GM19395 (cell line): ENCODE results near the gene BCORL1.

ENCODE experiments used
- ATAC-seq: cut with Tn5 transposase; IDR thresholded peaks from one replicate; pipeline ENCODE4 v1.9.1; 2021; ENCODE audit warnings: mild to moderate bottlenecking, moderate library complexity; ENCODE audit not compliant: unreplicated experiment

The BCORL1 gene

GRCh38 chrX:130057209-130057608, 74.8 kb downstream of the BCORL1 start:
- no peak for ATAC-seq

DNA sequence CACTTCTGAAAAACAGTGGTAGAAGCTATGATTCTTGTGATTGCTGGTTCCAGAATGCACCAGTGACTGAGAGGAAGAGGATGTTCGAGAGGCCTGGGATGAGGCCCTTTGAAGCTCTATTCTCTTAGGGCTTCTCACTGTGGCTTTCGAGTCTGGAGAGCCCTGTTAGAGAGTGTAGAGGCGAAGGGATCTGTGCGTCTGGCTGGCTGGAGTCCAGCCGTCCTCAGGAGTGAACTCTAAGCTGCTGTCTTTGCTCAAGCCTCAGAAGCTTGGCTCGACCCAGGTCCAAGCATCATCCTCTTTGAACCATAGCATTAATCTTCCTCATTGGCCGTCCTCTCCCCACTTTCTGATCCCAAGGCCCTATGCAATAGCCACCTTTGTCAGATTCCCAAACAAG, 76.2 kb downstream of the BCORL1 start:
- no peak for ATAC-seq

GRCh38 chrX:130060122-130061069, 78.0 kb downstream of the BCORL1 start:
- ATAC-seq = peak; percentile 89

GRCh38 chrX:130066975-130067615, 84.7 kb downstream of the BCORL1 start:
- no peak for ATAC-seq

DNA sequence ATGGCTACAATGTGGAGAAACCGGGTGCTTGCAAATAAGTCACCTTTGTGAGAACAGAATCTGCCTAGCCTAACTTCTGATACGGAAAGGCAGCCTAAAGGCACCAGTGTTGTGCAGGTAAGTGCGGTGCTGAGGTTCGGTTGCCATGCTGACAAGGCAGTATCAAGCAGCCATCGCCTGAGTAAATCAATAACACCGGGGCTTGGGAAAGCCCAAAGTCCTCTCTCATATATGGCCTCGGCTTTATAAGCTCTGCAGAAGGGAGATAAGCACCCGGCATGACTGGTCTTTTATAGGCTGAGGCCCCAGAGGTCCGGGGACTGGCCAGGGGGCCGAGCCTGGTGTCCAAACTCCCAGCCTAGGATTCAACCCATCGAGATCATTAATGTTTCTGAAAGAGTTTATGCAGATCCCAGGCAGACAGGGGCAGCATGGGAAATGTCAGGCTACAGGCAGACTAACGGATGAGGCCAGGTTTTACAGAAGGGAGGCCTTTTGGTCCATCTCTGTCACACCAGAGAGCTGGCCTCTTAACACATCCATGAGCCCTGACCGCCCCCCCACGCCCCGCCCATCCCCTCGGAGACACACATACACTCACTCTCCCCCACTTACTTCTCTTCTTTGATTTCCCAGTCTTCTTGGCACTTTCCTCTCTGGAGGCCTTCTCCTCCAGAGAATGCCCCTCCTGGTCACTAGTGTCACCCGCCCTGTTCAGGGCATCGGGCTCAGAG, 89.3 kb downstream of the BCORL1 start:
- ATAC-seq = no peak

- ATAC-seq = no peak
These were observed 89.9 kb downstream of the BCORL1 start for GRCh38 chrX:130072345-130072740.

- ATAC-seq = no peak
These were observed 93.3 kb downstream of the BCORL1 start for GRCh38 chrX:130075777-130076176.

- no peak for ATAC-seq
These were observed 97.5 kb downstream of the BCORL1 start for GRCh38 chrX:130079824-130080406.

DNA sequence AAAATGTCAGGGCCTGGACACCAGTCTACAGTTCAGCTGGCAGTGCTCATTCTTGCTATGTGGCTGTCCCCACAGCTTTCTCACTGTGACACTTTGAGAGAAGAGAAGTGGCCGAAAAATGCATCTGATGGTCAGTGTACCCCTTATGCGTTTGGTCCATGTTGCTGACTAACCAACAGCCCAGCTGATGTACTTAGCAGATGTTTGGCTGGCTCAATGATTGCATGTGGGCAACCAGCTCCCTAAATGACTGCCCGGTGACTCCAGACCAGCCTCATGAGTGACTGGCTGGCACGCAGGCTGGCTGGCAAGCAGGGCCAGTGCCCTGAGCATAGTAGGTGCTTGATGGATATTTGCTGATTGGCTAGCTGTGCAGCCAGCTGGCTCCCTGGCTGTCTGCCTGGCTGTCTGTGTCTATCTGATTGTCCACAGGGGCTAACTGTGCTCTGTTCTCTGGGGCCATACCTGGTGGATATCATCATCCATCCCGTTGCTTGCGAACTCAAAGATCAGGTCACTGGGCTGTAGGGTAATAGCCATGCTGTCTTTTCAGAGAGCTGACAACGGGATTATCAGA, 98.4 kb downstream of the BCORL1 start:
- no peak for ATAC-seq

GRCh38 chrX:130081421-130082045, 99.1 kb downstream of the BCORL1 start:
- ATAC-seq = no peak

DNA sequence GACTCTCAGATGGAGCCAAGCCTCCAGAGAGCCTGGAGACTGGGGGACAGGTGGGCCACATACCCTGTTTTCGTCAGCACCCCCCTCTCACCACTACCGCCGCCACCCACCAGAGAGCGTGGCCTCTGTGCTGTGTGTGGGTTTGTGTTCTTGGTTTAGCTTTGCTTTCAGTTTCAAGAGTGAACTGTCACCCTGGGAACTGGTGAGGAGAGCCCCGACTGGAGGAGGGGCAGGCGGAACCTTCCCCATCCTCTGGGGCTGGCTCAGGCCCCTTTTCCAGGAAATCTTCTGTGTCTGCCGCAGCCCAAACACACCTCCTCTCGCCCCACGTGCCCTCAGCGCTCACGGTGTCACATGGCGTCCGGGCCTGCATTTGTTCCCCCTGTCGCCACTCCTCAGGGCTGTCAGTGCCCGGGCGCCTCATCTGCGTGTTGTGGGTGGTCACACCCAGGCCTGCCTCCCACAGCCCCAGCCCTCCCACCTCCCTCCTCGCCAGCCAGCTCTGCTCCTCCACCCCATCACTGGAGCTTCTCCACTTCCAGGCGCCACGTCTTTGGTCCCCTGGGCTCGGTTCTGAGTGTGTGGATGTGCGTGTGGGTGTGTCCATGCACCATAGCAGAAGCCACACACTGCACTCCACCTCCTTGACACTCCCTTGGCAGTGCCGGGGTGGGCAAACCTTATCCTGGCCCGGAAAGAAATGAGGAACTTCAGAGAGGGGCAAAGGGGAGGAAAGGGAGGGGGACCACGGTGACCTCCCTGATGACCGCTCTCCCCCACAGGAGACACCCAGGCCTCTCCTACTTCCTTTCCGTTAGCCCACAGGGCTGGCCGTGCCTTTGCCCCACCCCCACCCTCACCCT, 100.0 kb downstream of the BCORL1 start:
- peak; percentile 60 for ATAC-seq

GRCh38 chrX:130083107-130083490, 100.7 kb downstream of the BCORL1 start:
- ATAC-seq = no peak

DNA sequence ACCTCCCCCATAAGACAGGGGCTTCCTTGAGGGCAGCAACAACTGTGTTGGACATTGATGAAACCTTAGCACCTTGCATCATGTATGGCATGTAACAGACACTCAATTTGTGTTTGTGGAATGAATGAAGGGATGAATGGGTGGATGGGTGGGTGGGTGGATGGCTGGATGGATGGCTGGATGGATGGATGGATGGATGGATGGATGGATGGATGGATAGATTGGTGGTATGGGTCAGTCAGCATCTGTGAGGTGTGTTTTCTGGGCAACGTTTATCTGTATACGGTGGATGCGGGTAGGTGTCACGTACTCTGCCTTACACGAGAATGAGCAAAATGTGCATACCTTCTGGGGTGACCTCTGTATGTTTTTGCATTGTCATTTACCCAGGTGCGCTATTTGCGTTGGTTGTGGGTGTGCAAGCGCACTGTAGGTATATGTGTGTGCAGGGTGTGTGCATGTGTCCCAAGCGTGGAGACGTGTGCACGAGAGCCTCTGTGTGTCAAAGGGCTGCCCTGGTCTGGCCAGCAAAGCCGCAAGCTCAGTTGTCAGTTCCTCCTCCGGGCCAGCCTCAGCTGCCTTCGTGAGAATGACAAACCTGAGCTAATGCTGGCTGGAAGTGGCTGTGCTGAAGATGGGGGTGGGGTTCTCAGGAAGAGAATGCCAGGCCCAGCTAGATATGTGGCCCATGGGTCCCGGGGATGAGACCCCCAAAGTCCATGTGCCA, 101.4 kb downstream of the BCORL1 start:
- peak; percentile 29 for ATAC-seq

- peak; percentile 50 for ATAC-seq
These were observed 102.3 kb downstream of the BCORL1 start for GRCh38 chrX:130084631-130085237.

DNA sequence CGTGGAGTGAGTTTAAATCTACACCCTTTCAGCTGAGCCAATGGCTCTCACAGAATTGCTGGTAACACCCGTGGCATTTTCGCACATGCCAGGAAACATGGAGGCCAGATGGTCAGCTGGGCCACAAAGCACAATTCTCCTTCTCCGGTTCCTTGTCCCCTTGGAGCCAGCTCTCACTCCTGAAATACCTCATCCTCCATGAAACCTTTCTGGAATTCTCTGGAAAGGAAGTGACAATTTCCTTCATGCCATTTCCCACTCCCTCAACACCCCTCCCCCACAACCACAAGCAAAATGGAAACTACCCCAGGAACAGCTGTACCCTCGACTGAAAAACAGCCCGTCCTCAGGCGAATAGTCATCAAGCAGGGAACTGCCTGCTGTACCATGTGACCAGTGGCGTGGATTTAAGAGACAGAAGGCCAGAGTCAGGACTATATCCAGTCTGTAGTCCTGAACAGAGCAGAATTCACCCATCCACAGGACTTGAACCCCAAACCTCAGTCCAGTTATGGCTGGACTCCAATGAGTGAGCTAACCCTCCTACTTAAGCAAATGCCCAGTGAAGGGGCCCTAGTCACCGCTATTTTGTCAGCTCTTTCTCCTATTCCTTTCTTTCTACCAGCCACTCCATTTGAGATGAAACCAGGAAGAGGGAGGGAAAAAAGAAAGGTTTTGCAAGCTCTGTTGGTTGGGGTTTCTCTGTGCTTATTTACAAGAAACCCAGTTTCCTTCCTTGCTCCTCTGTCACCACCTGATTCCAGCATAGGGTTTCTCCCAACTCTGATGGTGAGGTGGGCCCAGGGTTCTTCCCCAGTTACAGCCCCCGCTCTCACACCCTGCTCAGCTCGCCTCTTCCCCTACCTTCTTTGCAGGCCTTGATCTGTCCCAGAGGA, 103.4 kb downstream of the BCORL1 start:
- no peak for ATAC-seq

GRCh38 chrX:130086447-130087206, 104.2 kb downstream of the BCORL1 start:
- ATAC-seq = peak; percentile 44

DNA sequence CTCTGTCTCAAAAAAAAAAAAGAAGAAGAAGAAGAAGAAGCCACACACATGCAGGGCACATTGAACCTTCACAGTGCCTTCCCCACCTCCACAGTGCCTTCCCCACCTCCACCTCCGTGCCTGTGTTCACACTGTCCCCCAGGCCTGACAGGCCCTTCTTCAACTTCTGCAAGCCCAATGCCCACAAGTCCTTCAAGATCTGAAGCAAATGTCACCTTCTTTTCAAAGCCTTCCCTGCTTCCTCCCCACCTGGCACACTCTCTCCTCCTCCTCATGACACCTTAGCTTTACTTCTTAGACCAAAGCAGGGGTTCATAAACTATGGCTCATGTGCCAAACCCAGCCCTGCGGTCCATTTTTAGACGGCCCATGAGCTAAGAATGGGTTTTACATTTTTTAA, 107.9 kb downstream of the BCORL1 start:
- no peak for ATAC-seq
